ENCODE data around the gene ADGRG3. TPM values are rescaled to one million over a fixed set of nuclear protein-coding genes. Genes with fewer than 3 reads are reported as not detected.

The ADGRG3 gene
- total and polyA plus RNA-seq, 9 of the 15 experiments (the other 6 are each of a cell fraction or from before 2014, with no cell fraction given), result 0.09 to 0.52 (median 0.14) TPM; not detected in 3

- H3K36me3 ChIP-seq (ENCODE audit: control insufficient read depth, insufficient read depth, low read length), result no peaks in the 10 kb centered on the region
- H3K9ac ChIP-seq (ENCODE audit: insufficient read depth in 1 of 2, low read depth in 2 of 2, low read length in 2 of 2), result no peak overlapping the region
- peaks cover 0 to 72% of the 10 kb centered on the region in 2 experiments; a peak in 2 of 5 replicates for H3K27me3 ChIP-seq (ENCODE audit: control insufficient read depth in 2 of 2, insufficient read depth in 2 of 2, low read length in 2 of 2)
- in situ Hi-C loops (cut with MboI) (no loop called here), intact Hi-C loops (cut with micrococcal nuclease) (no loop called here)
- FAIRE-seq (no peak), ATAC-seq (no peak), DNase-seq (ENCODE audit: extremely low read depth in 1 of 4, low spot score in 3 of 4) (no peak)
- H3K4me2 ChIP-seq (ENCODE audit: insufficient read depth, low read length), result no peak overlapping the region
- no peak overlapping the region for H3K27ac ChIP-seq (ENCODE audit: extremely low read depth, low read depth, low read length)
- TF ChIP-seq DLX4 (CRISPR knock-in tag; IDR thresholded peaks at IDR 0.05) (no peak), ZBTB33 (CRISPR knock-in tag; IDR thresholded peaks at IDR 0.05) (peak; percentile 87), CTCF (IDR thresholded peaks at IDR 0.05 in 2 of 3, conservative IDR thresholded peaks at IDR 0.05 in 1 of 3; ENCODE audit: insufficient read depth in 2 of 3, low read depth in 1 of 3, low read length in 3 of 3) (peak in 2 of 3 experiments; percentile 7 to 20; a peak in 1 of 6 replicates), SREBF1 (IDR thresholded peaks at IDR 0.05; ENCODE audit: borderline replicate concordance, low read depth, low read length) (no peak)
- ChIA-PET CTCF (ENCODE audit: low intra/inter-chr PET ratio) (interaction anchor here (0.8 kb wide), 1 partner anchor 22 kb away, joined by 3 read pairs; no protein-coding TSS in a partner anchor), POLR2A (interaction anchor here (0.6 to 1.0 kb wide), 3 partner anchors 8 to 111 kb away, joined by 3 to 4 read pairs (median 3); no protein-coding TSS in a partner anchor)
- H3K79me2 ChIP-seq (ENCODE audit: control insufficient read depth, insufficient read depth, low read length), result no peaks in the 10 kb centered on the region
- H2AFZ ChIP-seq (ENCODE audit: low read depth, low read length), result no peak overlapping the region
- H3K9me1 ChIP-seq (ENCODE audit: control insufficient read depth, insufficient read depth, low read length), result no peaks in the 10 kb centered on the region
- peaks cover 10 to 46% of the 10 kb centered on the region in 2 experiments; a peak in 4 of 5 replicates for H3K4me1 ChIP-seq (replicated peaks in 1 of 2; ENCODE audit: control insufficient read depth in 2 of 2, insufficient read depth in 2 of 2, low read length in 2 of 2)
- 18% methylated on average over 15 of the region's 15 CpGs for WGBS (ENCODE audit: insufficient coverage, low coverage, missing lambda C conversion rate)
- no peak overlapping the region for H3K4me3 ChIP-seq
- no TSS peak for BruUV-seq (replicated peaks)
- no peaks in the 10 kb centered on the region for H3K9me3 ChIP-seq (replicated peaks; ENCODE audit: control insufficient read depth, insufficient read depth, low read depth, low read length)
- no peaks in the 10 kb centered on the region for H4K20me1 ChIP-seq (replicated peaks; ENCODE audit: control insufficient read depth, insufficient read depth, low read length)
Observed at GRCh38 chr16:57627184-57627871, 40.8 kb upstream of the ADGRG3 start.
